ENCODE measurements around the gene SLC22A3.

The SLC22A3 gene

DNA sequence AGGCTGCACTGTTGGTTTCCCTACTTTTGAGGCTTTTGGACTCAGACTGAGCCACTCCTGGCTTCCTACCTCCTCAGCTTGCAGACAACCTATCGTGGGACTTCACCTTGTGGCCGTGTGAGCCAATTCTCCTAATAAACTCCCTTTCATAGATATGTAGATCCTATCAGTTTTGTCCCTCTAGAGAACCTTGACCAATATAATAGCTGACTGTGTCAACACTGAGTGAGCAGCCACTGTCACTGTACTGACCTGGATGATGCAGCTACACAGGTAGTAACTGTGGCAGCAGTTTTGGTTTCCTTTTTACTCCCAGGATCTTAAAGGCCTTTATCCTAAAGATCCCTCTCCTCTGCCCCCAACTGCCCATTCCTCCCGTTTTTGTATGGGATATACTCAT lies 70.2 kb downstream of the SLC22A3 start:
- DNase-seq: no peak

DNA sequence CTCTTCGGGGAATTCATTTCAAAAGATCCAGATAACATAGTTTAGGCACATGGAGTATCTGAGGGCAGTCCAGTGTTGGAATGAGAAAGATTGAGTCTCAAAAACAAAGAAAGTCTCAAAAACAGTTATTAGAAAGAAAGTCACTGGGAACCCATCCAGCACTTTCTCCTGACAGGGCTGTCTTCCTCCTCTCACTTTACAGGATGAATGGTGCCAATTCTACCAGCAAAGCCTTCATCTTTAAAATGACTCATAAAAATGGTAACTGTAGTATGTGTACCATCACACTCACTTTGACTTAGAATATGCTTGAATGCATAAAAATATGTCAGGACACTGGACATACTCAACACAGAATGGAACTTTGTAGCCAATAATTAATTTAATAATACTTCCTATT lies 71.3 kb downstream of the SLC22A3 start:
- DNase-seq: no peak

DNA sequence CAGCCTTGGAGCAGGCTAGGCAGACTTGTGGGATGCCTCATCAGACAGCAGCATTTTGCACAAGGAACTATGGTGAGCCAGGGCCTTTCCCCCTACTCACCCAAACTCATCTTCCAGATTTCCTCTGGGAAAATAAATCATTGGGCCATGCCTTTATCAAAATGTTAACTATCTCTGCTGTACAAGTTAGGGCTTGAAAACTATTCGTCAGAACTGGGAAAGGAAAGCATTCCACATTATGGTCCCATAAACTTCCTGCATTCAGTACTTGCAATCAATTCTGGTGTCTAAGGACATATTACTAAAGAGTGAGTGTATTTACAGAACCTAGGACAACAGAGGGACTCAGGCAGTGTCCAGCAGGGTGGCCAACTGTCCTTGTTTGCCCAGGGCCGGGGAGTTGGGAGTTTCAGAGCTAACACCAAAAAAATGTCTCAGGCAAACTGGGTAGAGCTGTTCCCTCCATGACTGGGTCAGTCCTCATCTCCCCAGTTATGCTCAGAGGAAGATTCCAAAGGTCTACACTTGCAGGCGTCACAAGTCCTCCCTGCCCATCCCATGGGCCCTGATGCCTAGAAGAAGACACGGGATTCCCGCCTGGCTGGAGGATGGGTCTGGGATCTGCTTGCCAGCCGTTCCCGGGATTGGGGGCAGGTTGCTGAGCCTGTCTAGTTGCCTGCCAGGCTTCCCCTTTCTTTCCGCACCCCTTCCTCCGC lies 72.2 kb downstream of the SLC22A3 start:
- DNase-seq: no peak

DNA sequence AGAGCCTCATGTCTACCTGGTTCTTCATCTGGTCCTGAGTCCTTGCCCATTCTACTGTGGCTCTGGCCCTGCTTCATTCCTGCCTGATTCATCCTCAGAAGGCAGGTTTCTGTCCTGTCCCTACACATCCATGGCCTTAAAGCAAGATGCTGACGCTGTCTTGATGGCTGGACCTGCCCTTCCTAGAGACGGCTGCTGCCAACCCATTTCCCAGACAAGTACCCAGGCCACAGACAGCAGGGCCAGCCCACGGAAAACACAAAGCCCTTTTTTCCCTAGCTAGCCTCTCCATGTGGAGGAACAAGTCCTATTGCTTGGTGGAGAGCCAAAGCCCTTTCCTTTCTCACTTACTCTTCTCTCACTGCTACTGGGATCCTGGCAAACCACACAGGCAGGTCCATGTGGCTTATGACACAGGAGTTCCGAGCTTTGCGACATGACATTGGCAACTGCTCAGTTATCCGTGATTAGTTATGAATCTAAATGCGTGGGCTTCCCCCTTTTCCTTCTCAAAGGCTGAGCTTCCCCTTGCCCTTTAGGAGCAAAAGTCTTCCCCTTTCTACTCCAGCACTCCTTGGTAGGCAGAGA lies 72.9 kb downstream of the SLC22A3 start:
- no peak for DNase-seq

DNA sequence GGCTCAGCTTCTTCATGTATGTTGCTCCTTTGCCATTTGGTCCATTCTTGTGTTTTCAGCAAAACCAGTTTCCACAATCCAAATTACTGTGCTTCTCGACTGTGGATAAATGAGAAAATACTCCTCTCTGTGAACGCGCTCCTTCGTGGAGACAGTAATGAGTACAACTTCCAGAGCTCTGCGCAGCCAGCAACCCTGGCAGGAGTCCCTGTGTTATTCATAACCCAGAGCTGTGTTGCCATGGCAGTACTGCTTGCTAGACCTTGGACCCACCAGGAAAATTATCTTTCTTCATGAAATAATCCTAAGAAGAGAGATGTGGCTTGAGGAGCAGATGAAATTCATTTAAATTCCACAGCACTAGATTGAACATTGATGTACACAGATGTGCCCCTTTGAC lies 73.7 kb downstream of the SLC22A3 start:
- no peak for DNase-seq

DNA sequence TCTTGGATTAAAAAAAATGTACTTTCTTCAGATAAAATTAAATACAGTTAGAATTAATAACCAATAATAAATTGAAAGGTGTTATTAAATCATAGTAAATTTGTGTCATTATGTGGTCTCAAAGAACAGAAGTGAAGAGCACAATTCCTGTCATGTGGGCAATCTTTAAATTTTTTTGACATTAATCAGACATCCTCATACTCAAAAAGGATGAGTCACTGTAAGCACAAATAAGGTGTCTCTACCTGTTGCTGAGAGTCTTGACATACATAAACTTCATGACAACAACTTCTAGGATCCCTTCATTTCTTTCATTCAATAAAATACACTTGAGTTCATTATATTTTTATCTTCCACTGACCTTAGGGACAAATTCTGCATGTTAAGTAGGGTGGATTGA lies 76.1 kb downstream of the SLC22A3 start:
- no peak for DNase-seq

DNA sequence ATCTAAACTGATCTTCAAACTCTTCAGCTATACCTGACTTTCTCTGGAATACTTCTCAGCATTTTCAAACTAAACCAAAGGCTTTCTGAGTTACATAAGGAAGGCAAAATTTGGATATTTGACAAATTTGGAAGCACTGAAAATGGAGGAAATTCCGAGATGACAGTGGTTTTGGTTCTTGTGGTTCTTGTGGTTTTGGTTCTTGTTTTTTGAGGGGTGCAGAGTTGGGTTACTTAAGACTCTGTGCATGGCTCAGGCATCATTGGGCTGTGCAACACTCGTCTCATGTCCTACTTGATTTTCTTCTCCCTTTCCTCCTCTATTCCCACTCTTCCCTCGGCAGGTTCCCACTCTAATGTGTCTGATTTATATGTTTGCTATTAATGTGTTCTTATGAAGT lies 78.0 kb downstream of the SLC22A3 start:
- DNase-seq: no peak

DNA sequence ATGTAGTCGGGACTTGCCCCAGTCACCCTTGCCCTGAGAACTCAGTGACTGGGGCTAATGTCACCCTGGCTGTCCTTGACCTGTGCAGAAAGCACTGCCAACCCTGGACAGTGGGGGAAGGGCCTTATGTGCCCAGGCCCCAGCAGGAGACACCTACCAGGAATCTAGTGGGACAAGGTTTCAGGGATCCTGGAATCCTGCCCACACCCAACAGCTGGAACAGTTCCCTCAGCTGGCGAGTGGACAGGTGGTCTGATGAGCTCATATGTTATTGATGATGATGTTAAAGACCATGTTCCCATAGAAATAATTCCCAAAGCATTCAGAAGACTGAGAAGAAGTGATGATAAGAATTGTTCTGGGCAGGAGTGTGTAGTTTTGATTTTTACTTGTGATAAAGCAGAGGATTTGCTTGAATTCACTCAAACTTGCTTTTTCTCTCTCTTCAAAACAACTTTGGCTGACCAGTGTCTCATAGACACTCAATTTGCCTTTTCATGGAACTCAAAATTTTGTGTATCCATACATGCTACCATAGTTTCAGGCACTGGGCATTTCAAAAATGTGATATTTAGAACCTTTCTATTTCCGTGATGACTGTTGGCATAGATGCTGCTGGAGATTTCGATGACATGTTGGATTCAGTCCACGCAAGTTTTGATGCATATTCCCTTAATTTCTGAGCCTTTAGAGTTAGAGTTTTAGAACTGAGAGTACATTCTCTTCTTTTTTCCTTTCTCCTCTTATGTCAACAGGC lies 79.3 kb downstream of the SLC22A3 start:
- no peak for DNase-seq

DNA sequence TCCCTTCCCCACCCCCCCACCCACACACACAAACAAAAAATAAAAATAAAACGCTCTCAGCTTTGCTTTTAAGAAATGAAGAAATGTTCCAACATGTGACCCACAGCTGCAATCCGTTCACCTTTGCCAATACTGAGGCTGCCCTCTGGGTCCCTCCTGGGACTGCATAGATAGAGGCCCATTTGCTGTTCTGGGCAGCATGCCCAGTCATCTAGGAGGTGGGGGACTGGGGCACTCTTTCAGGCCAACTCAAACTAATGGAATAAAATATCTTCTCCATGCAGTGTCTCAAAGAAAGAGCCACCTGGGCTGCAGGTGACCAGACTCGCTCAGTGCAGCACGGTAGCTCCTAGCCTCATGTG lies 79.9 kb downstream of the SLC22A3 start:
- DNase-seq: peak; percentile 4

DNA sequence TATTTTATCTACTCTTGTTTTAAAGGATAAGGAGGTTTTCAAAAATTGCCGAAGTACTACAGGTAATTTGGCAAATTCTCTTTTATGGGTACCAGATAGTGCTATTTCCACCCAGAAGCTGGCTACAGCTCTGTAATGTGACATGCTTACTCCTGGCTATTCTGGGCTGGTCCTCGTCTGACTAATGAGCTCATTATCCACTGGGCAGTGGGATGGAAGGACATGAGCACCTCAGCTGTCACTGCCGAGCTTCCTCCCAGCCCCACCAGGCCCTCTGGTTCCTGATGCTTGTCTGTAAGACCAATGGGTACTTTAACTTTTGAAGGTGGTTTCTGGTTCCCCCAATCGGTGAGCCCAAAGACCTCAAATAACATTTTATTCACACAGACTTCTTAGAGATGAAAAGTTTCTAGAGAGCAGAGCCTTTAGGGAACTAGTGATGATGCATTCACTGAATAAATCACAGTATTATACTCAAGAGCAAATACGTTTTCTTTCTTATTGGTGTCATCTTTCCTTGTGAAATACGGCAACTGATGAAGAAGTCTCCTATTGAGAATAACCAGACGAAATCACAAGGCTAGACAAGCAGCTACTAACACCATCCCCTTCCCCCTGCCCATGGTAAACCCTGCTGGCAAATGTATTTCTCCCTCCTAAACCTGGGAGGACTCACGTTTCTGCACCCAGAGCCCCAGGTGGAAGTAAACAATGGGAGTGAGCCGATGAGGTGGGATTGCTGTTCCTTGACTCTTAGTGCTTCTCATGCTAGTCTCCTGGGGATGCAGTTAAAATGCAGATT lies 80.8 kb downstream of the SLC22A3 start:
- no peak for DNase-seq

DNA sequence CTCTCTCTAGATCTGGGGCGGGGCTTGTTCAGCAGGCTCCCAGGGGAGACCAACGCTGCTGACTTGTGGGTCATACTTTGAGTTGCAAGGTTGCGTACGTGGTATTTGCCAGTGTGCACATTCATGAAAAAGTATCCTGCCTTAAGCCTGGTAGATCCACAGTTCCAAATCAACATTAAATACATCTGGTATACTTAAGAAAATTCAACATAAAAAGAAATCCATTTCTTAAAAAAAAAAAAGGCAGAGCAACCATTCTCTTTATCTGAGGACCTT lies 81.4 kb downstream of the SLC22A3 start:
- DNase-seq: no peak

DNA sequence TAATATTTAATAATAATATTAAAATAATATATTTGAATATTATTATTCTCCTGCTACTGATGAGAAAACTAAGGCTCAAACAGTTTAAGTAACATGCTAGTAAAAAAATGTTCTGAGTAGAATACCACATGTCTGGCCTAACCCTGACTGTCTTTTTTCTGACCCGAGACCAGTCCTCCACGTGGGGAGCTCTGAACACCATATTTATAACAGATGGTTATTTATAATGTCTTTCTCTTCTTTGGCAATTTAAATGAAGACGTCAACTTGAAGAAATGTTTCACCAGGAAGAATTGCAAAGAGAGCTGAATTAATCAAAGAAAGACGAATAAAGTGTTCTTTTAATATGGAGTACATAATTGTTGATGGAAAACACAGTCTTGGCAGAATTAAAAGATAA lies 82.0 kb downstream of the SLC22A3 start:
- no peak for DNase-seq

DNA sequence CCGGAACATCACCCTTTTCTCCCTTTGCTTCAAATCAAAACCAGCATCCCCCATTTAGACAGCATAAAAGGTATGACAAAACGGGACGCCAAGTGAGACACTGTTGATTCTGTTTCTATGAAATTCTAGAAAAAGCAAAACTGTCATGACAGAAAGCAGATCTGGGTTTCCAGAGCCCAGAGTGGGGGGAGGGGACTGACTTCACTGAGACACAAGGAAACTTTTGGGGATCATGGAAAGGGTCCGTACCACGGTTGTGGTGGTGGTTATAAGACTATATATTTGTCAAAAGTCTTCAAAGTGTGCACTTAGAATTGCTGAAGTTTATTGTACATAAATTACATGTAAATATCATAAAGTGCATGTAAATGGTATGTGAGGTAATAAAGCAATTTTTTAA lies 82.6 kb downstream of the SLC22A3 start:
- DNase-seq: no peak

DNA sequence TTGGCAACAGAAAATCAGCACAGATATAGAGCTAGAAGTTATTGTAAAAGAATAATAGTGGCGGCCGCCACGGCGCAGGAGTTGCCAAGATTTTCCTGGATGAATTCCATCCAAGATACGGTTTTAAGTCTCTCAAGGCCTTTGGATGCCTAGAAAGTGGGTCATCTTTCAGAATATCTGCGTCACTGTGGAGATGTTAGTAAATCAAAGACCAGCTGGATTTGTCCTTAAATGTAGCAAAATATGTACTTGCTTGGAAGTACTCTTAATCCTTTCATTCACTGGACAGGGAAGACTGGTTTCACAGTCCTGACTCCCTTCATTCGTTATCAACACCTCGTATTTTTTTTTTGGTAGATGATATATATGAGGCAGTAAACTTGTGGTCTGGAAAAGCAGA lies 83.0 kb downstream of the SLC22A3 start:
- peak; percentile 56 for DNase-seq

DNA sequence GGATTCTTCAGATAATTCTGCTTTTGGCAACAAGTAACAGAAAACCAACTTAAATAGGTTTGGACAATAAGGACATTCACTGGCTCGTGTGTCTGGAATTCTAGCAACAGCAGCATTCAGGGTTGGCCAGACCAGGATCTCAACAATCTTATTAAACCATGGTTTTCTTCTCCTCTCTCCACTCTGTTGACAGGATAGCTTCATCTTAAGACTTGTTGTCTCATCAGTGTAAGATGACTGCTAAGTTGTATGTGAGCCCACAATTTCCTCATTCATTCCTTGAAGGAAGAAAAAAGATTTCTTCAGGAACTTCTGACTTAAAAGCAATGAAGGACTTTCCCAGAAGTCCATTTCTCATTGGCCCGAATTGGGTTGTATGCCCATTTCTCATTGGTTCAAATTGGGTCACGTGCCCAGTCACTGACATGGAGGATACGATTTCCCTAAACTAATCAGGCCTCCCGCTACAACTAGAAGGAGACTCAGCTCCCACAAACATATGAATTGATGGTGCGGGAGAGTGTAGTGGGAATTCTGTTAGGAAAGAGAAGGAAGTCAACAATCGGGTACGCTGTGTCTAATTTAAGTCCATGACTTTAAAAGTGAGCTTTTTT lies 83.7 kb downstream of the SLC22A3 start:
- DNase-seq: no peak

DNA sequence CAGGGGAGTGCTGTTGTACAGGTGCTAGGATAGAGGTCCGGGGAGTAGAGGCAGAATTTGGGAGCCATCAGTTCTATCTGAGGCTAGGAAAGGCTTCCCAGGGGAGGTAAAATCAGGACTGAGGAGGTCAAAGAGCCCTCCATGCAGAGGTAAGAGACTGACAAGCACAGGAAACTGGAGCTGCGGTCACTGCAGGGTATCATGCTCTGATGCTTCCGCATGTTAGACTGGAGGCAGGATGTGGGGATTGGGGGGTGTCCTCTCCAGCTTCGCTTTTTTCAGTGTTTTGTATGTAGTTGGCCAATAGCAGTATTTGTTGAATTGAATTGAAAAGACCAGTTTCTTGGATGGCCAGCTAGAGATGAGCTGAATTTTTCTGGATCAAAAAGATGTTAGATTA lies 87.8 kb downstream of the SLC22A3 start:
- DNase-seq: no peak

DNA sequence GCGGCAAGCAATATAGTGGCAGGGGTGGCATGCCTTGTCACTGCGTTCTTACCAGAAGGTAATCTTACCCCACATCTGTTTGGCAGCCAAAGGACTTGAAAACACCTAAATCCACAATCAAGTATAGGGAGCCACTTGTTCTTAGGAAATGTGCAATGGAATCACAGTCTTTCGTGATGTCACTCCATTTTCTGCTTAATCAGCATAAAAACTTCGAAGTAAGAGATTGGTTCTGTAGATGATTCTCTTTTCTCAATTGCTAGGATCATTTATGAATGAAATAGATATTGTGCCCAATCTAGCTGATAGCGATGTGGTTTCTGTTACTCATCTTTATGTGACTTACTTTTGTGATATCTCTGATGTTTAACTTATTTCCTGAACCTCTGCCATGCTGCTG lies 89.0 kb downstream of the SLC22A3 start:
- no peak for DNase-seq

DNA sequence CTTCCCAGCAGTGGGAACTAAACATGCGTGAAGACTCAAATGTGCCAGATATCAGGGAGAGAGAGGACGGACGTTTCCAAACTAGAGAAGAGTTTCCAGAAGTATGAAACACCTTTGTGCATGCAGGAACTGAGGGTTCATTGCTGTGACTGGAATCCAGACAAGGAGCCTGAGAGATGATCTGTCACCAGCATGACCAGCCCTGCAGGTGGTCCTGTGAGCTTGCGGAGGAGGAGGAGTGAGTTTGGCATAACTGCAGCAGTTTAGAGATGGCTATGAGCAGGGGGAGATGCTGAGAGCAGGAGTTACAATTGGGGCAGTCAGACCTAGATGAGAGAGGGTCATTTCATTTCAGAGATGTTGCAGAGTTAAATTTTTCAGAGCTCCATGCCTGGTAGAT lies 89.6 kb downstream of the SLC22A3 start:
- no peak for DNase-seq

DNA sequence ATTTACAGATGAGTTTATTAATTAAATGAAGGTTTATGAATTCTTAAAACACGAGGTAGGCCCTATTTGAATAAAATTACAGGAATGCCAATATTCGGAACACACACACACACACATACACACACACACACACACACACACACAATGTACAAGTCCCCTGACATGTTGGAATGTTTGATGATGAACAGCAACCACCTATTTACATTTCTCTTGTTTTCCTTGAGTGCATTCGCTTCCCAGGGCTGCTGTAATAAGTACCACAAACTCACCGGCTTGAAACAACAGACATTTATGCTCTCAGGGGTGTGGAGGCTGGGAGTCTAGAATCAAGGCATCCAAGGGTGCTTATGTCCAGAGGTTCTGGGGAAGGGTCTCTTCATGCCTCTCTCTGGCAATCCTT lies 90.3 kb downstream of the SLC22A3 start:
- DNase-seq: no peak

DNA sequence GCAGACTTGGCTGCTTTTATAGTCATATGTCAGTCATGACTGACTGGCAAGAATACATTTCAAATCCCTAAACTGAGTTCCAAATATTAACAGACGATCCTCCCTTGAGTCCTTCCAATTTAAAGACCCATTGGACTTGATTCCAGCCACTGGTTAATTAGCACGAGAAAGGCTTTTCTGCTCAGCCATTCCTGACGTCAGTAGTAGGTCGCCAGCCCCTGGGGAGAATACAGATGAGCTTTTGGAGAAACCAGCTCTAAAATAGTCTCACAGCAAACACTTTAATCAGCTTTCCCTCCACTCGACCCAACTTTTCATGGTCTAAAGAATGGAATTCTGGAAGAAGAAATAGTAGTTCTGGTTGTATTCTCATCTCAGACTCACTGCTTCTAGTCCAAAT lies 91.6 kb downstream of the SLC22A3 start:
- DNase-seq: no peak

DNA sequence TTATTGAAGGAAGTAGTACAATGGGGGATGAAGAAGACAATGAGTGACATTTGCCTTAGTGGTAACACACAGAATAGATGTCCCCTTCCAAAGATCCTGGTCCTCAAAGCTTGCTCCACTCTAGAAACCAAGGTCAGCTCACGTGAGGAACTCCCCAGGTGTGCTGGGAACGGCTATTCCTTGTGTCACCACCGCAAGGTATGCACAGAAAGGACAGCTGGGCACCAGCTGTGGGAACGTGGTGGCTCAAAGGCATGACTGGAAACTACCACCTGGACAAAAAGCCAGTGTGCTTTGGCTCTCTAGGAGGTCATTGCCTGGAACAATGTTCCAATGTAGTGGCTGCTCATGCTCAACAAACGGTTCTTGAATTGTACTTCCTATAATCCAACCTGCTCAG lies 94.0 kb downstream of the SLC22A3 start:
- DNase-seq: no peak

DNA sequence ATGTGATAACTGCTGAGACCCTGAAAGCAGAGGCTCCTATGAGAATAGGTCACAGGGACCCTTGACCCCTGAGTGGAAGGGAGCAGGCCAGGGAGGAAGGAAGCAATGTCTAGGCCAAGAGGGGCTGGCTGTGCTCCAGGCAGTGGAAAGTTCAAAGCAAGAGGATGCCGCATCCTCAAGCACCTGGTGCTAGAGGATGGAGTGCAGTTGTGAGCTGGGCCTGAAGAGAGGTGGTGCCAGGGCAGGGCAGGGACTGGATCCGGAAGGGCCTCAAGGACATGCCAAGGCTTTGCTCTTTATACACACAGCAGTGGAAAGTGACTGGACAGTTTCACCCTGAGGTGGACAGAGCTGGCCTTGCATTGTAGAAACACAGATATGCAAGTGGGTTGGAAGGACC lies 97.0 kb downstream of the SLC22A3 start:
- no peak for DNase-seq

DNA sequence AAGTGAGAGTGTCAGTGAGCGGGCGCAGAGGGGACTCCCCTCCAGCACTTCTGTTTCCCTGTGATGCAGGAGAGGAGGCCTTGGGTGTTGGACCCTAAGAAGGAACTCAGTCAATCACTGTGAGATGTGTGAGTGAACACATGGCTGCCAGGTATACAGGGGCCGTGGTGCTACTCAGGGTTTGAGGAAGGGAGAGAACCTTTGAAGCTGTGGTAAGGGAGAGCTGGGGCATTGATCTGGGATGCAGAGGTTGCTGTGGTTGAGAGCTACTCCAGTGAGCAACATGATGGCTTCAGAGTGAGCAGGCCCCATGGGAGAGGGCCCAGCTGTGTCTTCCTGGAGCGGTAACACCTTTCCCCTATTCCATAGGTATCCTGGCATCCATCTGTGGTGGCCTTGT lies 99.2 kb downstream of the SLC22A3 start:
- no peak for DNase-seq
